ENCODE data around the gene WRAP73. TPM values are rescaled to one million over a fixed set of nuclear protein-coding genes. Genes with fewer than 3 reads are reported as not detected.

Gene WRAP73
- total and polyA plus RNA-seq, 2 experiments from 2014 or later = 22.6 to 43.3 TPM

DNA sequence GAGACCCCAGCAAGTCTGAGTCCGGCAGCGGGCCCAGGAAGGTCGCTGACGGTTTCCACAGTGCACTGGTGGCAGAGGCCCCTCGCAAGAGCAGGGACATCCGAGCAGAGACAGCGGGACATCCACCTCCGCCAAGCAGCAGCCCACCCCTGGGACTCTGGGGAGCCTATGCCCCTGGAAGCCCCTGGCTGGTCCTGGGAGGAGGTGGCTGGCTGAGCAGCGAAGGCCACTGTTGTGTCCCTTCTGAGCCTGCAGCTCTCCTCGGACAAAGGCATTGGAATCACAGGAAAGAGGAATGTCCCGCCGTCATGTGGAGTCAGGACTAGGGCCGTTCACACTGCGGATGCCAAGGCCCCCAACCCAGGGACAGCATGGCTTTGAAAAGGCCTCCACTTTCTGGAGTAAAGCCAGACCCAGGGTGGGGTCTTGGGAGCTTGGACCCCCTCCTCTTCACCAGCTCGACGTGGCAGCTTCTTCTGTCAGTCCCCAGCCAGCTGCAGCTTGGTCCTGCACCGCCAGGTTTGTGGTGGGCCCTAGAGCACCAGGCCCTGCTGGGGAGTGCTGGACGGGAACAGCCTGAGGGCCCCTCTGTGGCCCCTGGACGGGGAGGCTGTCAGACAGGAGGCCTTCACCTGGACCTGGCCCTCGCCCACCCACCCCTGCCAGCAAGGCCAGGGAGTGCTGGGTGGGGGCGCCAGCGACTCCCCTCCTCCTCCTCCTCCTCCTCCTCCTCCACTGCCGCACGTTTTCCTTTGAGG is 40.0 kb downstream of the WRAP73 start:
- Histone ChIP-seq H3K4me2 (peak overlapping the region; percentile 93), H4K20me1 (replicated peaks; ENCODE audit: insufficient read depth) (no peaks in the 10 kb centered on the region; the same call in 1 of the 2 replicates), H3F3A (replicated peaks; ENCODE audit: low read depth) (no peaks in the 10 kb centered on the region), H3K79me2 (replicated peaks; ENCODE audit: insufficient read depth) (0 out of 2 replicates have a peak, but pooled peaks cover 10% of the 10 kb centered on the region), H3K4me1 (ENCODE audit: insufficient read depth) (peaks cover 13% of the 10 kb centered on the region; the same call in 1 of the 2 replicates), H3K4me3 (peak overlapping the region; percentile 79), H3K27ac (ENCODE audit: low read depth) (no peak overlapping the region), H3K27me3 (ENCODE audit: insufficient read depth) (peaks cover 15% of the 10 kb centered on the region), H3K9me2 (ENCODE audit: insufficient read depth) (no peaks in the 10 kb centered on the region), H3K36me3 (ENCODE audit: insufficient read depth) (no peaks in the 10 kb centered on the region), H2AFZ (no peak overlapping the region)
- H3K27me3 Mint-ChIP-seq (ENCODE audit: insufficient read depth, low read depth, poor library complexity) = peaks cover 28% of the 10 kb centered on the region
- ATAC-seq = no peak; the same call in 2 of the 3 replicates
- H3K27ac Mint-ChIP-seq = no peak overlapping the region
- TF ChIP-seq ZNF114 (CRISPR knock-in tag; IDR thresholded peaks at IDR 0.05) = no peak
- TF ChIP-seq STAT1 (IDR thresholded peaks at IDR 0.05; ENCODE audit: unreplicated experiment) = no peak
- TF ChIP-seq ZNF331 (CRISPR knock-in tag; IDR thresholded peaks at IDR 0.05; ENCODE audit: low read depth) = no peak
- peaks cover 38% of the 10 kb centered on the region for H3K4me1 Mint-ChIP-seq
- H3K4me3 Mint-ChIP-seq = peak overlapping the region; percentile 73
- no peaks in the 10 kb centered on the region for H3K9me3 Mint-ChIP-seq
- no peak for DNase-seq (ENCODE audit: low spot score)
- no peaks in the 10 kb centered on the region for H3K36me3 Mint-ChIP-seq (ENCODE audit: low read depth)

DNA sequence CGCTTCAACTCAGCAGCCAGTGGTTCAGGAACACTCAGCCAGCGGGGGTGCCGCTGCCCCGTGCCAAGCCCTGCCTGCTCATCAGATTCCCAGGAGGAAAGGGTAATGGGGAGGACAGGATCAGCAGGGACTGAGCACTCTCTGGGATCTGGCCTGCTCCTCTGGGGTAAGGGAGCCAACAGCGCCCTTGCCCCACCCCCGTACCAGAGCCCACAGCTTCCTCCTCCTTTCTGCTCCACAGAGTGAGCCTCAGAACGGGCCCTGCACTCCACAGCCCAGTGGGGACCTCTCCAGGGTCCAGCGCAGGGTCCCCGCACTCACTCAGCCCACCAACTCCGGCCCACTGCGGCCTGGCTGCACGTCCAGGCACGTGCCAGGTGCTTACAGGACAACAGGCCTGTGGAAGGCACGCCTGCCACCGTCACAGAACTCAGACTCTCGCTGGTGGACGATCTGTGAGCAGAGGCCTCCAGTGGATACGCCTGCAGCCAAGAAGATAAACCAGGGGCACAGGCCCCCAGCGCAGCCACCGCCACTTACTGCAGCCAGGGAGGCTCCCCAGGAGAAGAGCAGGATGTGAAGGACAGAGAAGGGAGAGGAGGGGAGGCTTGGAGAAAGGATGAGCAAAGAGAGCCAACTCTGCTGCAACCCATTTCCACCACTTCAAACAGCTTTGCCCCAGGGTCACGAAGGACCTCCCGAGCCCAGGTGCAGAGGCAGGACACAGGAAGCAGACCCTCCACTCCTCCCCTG is 40.7 kb downstream of the WRAP73 start:
- no peak overlapping the region for H3K27ac ChIP-seq (ENCODE audit: low read depth)
- Mint-ChIP-seq H3K4me3 (peak overlapping the region; percentile 26; the same call in 1 of the 3 replicates), H3K27me3 (ENCODE audit: insufficient read depth, low read depth, poor library complexity) (peaks cover 28% of the 10 kb centered on the region), H3K9me3 (no peaks in the 10 kb centered on the region), H3K36me3 (ENCODE audit: low read depth) (no peaks in the 10 kb centered on the region), H3K27ac (no peak overlapping the region), H3K4me1 (peaks cover 31% of the 10 kb centered on the region)
- no peak overlapping the region for H2AFZ ChIP-seq
- no peaks in the 10 kb centered on the region for H3K9me2 ChIP-seq (ENCODE audit: insufficient read depth)
- peaks cover 9% of the 10 kb centered on the region; the same call in 1 of the 2 replicates for H3K4me1 ChIP-seq (ENCODE audit: insufficient read depth)
- ATAC-seq = no peak
- no peak for DNase-seq (ENCODE audit: low spot score)
- peaks cover 15% of the 10 kb centered on the region for H3K27me3 ChIP-seq (ENCODE audit: insufficient read depth)
- 0 out of 2 replicates have a peak, but pooled peaks cover 15% of the 10 kb centered on the region for H3K79me2 ChIP-seq (replicated peaks; ENCODE audit: insufficient read depth)
- H4K20me1 ChIP-seq (replicated peaks; ENCODE audit: insufficient read depth) = no peaks in the 10 kb centered on the region; the same call in 1 of the 2 replicates
- no peaks in the 10 kb centered on the region for H3K36me3 ChIP-seq (ENCODE audit: insufficient read depth)
- 0 out of 2 replicates have a peak overlapping the region, but pooled peaks have one; percentile 93 for H3K4me2 ChIP-seq
- no peaks in the 10 kb centered on the region for H3F3A ChIP-seq (replicated peaks; ENCODE audit: low read depth)
- H3K4me3 ChIP-seq = no peak overlapping the region
- TF ChIP-seq POLR2AphosphoS5 (IDR thresholded peaks at IDR 0.05; ENCODE audit: low read depth) (no peak), NANOG (IDR thresholded peaks at IDR 0.05; ENCODE audit: borderline replicate concordance) (no peak), STAT1 (IDR thresholded peaks at IDR 0.05; ENCODE audit: unreplicated experiment) (no peak), EZH2 (IDR thresholded peaks at IDR 0.05; ENCODE audit: low read depth, unreplicated experiment) (no peak), ZNF114 (CRISPR knock-in tag; IDR thresholded peaks at IDR 0.05) (no peak), EZH2phosphoT487 (IDR thresholded peaks at IDR 0.05; ENCODE audit: unreplicated experiment) (no peak)
- TF ChIP-seq, protein P1, sequence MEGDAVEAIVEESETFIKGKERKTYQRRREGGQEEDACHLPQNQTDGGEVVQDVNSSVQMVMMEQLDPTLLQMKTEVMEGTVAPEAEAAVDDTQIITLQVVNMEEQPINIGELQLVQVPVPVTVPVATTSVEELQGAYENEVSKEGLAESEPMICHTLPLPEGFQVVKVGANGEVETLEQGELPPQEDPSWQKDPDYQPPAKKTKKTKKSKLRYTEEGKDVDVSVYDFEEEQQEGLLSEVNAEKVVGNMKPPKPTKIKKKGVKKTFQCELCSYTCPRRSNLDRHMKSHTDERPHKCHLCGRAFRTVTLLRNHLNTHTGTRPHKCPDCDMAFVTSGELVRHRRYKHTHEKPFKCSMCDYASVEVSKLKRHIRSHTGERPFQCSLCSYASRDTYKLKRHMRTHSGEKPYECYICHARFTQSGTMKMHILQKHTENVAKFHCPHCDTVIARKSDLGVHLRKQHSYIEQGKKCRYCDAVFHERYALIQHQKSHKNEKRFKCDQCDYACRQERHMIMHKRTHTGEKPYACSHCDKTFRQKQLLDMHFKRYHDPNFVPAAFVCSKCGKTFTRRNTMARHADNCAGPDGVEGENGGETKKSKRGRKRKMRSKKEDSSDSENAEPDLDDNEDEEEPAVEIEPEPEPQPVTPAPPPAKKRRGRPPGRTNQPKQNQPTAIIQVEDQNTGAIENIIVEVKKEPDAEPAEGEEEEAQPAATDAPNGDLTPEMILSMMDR (conservative IDR thresholded peaks at IDR 0.05; ENCODE audit: low read depth in 2 of 2) = no peak
- TF ChIP-seq, protein P2, sequence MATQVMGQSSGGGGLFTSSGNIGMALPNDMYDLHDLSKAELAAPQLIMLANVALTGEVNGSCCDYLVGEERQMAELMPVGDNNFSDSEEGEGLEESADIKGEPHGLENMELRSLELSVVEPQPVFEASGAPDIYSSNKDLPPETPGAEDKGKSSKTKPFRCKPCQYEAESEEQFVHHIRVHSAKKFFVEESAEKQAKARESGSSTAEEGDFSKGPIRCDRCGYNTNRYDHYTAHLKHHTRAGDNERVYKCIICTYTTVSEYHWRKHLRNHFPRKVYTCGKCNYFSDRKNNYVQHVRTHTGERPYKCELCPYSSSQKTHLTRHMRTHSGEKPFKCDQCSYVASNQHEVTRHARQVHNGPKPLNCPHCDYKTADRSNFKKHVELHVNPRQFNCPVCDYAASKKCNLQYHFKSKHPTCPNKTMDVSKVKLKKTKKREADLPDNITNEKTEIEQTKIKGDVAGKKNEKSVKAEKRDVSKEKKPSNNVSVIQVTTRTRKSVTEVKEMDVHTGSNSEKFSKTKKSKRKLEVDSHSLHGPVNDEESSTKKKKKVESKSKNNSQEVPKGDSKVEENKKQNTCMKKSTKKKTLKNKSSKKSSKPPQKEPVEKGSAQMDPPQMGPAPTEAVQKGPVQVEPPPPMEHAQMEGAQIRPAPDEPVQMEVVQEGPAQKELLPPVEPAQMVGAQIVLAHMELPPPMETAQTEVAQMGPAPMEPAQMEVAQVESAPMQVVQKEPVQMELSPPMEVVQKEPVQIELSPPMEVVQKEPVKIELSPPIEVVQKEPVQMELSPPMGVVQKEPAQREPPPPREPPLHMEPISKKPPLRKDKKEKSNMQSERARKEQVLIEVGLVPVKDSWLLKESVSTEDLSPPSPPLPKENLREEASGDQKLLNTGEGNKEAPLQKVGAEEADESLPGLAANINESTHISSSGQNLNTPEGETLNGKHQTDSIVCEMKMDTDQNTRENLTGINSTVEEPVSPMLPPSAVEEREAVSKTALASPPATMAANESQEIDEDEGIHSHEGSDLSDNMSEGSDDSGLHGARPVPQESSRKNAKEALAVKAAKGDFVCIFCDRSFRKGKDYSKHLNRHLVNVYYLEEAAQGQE (IDR thresholded peaks at IDR 0.05; ENCODE audit: unreplicated experiment) = no peak

All from GM23338 (cell line).